GM18507 (cell line): ENCODE results near the gene HLA-DQB1.
"Not testable (repeated sequence)": the region's sequence is repeated elsewhere in the genome, so short reads cannot be mapped to it uniquely, and the experiment has no call there.

ENCODE experiments used
- DNase-seq: peaks from one replicate; pipeline ENCODE4 v3.0.0; 2011; ENCODE audit warnings: low read depth; ENCODE audit not compliant: insufficient read length; ENCODE audit errors: extremely low spot score
- FAIRE-seq: peaks from 2 replicates; lab custom pipeline; 2011; peaks lifted over from hg19 to GRCh38; lab: Jason Lieb, UNC

Gene HLA-DQB1

DNA sequence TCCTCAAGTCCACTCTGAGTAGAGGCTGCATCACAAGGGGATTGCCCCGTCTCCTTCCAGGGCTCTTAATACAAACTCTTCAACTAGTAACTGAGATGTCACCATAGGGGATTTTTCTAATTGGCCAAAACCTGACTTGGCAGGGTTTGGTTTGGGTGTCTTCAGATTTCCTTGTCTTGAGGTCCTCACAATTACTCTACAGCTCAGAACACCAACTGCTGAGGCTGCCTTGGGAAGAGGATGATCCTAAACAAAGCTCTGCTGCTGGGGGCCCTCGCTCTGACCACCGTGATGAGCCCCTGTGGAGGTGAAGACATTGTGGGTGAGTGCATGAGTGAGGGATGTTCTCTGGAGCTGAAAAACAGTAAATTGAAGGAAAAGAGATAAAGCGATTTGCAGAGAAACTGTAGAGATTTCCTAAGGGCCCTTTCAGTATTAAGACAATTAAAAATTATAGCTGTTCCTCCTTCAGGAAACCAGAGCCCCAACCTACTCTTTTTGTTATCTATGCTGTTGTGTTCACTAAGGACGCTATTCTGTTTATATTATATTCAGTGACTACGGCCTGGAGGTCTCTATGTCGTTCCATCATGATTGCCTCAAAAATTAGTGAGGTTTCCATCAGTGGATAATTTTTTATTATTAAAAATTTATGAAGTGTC, 29.1 kb downstream of the HLA-DQB1 start, which contains the start of gene HLA-DQA1:
TSS of gene HLA-DQA1 (plus strand) at position 188 of the 662 bp plus-strand sequence. CDS start at position 241, 53 bp downstream.
- peak; percentile 96 for FAIRE-seq
- peak; percentile 26 for DNase-seq

DNA sequence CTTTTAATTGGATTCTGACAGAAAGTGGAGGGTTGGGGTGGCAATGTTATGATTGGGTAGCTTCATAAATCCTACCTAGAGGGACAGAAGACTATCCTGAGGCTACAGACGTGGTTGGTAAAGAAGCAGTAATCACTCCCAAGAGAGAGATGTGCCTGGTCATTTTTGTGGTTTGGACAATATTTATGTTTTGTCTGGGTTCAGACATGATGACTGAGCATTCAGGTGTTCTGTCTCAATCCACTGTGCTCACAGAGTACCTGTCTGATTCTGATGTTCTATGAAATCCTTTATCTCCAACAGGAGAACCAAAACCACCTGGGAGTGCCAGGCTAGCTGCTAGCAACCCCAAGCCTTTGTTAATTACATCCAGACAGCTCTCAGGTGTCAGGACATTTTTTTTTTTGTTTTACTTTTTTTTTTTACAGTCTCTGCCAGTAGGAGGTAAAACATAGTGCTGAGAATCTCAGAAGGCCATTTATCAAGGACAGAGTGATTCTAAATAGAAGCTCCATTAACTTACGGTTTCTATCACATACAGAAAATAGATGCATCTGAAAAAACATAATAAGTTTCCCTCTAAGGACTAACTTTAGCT, 30.8 kb downstream of the HLA-DQB1 start:
- peak; percentile 73 for FAIRE-seq

DNA sequence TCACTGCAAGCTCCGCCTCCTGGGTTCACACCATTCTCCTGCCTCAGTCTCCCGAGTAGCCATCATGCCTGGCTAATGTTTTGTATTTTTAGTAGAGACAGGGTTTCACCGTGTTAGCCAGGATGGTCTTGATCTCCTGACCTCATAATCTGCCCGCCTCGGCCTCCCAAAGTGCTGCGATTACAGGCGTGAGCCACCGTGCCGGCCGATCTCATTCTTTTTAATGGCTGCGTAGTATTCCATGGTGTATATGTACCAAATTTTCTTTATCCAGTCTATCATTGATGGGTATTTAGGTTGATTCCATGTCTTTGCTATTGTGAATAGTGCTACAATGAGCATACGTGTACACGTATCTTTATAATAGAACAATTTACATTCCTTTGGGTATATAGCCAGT, 36.7 kb downstream of the HLA-DQB1 start:
- FAIRE-seq, DNase-seq: not testable (repeated sequence)

More for the DNA sequence above, 30.8 kb downstream of the HLA-DQB1 start:
- no peak for DNase-seq

DNA sequence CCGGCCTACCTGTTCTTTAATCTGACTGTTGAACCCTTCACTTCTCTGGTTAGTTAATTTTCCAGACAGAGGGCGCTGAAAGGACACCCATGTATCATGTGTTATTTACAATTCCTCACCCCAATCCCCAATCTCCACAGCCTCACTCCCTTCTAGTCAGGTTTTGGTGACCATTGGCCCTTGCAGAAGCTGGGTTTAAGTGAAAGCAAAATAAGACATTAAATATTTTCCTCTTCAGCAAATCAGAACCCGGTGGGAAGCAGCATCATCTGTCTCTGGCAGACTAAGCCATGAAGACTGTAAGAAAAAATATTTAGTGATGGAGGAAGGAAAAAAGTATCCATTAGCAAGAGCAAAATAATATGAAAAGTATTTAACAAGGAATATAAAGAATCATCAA, 38.6 kb downstream of the HLA-DQB1 start:
- FAIRE-seq (peak; percentile 26), DNase-seq (no peak)

DNA sequence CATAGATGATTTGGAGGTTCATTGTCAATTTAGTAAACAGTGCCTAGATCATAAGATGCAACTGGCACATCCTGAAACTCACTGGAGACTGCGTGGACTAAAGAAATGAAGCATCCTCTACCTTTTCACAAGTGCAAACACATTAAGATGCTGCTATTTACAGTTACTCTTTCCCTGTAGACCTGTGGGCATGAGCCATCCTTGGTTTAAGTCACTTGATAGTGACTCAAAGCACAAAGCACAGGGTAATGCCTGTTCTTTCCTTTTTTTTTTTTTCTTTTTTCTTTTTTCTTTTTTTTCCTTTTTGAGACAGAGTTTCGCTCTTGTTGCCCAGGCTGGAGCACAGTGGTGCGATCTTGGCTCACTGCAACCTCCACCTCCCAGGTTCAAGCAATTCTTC, 39.2 kb downstream of the HLA-DQB1 start:
- FAIRE-seq: no peak
- DNase-seq: no peak

DNA sequence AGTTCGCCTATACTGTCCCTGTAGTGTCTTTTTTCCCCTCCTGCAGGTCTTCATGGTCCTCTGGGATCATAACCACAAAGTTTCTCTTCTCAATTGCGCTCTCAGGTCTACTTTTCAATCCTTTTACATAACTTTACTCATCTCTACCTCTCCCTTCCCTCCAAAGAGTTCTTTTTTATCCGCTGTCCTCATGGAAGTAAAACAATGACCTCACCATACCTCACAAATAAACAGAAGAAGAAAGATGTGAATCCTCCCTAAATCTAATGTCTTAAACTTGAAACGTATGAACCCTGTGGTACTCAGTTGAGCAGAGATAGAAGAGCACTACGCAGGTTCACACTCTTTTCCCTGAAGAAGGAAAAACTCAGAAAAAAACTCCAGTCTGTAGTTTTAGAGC, 41.3 kb downstream of the HLA-DQB1 start:
- DNase-seq (no peak), FAIRE-seq (peak; percentile 76)

DNA sequence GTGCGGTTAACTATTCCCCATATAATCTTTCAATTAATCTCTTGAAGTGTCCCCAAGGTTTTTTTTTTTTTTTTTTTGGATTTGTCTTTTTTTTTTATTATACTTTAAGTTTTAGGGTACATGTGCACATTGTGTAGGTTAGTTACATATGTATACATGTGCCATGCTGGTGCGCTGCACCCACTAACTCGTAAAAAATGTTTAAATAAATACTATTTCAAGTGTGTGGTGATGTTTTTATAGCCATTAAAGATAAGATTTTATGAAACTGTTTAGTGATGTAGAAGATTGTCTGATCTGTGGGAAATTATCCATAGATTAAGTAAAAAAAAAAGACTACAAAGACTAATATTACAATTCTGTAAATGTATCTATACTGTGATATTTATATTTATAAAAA, 41.9 kb downstream of the HLA-DQB1 start:
- no peak for FAIRE-seq

DNA sequence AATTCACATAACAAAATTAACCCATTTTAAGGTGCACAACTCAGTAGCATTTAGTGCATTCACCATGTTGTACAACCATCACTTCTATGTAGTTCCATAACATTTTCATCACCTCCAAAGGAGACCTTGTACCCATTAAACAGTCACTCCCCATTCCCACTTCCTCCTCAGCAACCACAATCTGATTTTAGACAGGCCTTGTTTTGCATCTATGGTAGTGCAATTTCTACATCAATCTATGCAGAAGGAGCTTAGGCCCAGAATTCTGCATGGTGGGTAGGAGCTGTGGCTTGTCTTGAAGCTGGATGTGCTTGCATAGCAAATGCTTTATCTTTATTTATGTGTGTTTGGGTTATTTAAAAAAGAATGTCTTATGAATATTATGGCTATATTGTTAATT, 42.8 kb downstream of the HLA-DQB1 start:
- FAIRE-seq (peak; percentile 85), DNase-seq (no peak)

More for the DNA sequence above, 41.9 kb downstream of the HLA-DQB1 start:
- no peak for DNase-seq

DNA sequence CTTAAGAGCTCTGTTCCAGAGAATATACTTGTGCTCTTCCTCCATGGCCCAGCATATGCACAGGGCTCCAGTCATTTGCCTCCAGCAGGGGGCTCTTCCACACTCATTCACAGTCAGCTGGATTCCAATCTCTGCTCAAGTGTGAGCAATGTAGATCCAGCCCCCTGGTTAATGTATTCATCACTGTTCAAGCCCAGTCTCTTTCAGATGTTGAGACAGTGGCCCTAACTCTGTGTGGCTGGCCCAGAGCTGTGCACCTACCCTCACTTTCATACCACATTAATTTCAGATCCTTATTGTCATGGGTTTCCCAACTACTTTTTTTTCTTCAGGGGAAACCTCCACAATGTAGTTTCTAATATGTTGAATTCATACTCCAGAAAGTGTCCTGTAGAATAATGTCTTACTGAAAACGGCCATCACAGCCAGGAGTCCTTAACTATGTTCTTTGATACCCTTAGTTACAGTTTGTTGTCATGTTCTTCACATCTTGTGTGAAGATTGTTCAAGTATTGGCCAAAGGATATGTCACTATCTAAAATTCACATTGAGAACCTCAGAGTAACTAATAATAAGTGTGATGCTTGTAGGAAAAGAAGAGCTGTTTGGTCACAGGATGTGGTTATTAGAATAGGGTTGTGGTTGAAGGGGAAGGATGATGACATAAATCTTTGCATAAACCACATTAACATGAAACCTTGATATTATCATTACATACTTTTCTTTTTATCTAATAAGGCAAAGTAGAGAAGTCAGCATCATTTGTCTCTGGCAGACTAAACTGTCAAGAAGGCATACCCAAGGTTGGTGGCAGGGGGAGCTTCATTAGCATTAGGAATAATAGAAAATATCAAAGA, 43.7 kb downstream of the HLA-DQB1 start:
- FAIRE-seq (peak; percentile 98), DNase-seq (peak; percentile 20)

DNA sequence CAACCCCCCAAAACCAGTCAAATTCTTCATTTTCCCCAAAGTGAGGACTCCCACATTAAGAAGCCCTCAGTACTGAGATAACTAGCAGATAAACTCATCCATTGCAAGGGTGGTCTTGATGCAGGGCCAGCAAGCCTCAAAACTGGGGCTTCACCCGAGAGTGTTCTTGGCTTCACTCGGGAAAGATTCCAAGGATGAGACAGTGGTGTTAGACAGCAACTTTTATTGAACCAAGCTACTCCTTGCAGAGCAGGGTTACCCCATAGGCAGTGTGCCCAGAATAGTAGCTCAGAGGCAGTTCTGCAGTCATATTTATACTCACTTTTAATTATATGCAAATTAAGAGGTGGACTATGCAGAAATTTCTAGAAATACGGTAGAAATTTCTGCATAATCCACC, 45.1 kb downstream of the HLA-DQB1 start:
- DNase-seq (no peak), FAIRE-seq (no peak)

DNA sequence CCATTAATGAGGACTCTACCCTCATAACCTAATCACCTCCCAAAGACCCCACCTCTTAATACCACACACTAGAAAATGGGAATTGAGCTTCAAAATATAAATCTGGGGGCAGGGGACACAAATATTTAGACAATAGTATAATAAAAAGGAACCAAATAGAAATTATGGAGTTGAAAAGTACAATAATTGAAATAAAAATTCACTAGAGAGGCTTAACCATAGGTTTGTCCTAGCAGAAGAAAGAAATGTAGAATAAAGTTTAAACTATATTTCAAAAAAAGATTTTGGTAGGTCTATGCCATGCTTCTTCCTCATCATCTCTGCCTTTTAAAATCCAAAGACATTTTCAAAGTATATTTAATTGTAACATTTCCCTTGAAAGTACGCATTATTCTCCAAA, 48.7 kb downstream of the HLA-DQB1 start:
- DNase-seq: no peak
- FAIRE-seq: no peak

DNA sequence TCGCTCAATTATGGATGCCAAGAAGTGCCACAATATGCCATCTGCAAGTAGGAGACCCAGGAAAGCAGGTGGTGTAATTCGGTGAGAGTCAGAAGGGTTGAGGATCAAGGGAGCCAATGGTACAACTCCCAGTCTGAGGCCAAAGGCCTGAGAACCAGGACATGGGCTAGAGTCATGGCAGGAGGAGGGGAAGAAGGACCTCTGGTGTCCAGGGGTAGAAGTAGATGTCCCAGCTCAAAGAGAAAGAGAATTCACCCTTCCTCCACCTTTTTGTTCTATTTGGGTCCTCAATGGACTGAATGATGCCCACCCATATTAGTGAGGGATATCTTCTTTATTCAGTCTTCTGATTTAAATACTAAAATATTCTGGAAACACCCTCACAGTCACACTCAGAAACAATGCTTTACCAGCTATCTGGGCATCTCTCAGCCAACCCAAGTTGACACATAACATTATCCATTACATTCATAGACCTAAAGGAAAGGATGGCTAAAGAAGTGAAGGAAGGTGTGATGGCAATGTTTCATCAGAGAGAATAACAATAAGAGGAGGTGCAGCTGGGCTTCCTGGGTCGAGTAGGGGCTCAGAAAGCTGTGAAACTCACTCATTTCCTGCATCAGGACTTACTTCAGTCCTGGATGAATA, 50.4 kb downstream of the HLA-DQB1 start:
- DNase-seq (no peak), FAIRE-seq (no peak)

DNA sequence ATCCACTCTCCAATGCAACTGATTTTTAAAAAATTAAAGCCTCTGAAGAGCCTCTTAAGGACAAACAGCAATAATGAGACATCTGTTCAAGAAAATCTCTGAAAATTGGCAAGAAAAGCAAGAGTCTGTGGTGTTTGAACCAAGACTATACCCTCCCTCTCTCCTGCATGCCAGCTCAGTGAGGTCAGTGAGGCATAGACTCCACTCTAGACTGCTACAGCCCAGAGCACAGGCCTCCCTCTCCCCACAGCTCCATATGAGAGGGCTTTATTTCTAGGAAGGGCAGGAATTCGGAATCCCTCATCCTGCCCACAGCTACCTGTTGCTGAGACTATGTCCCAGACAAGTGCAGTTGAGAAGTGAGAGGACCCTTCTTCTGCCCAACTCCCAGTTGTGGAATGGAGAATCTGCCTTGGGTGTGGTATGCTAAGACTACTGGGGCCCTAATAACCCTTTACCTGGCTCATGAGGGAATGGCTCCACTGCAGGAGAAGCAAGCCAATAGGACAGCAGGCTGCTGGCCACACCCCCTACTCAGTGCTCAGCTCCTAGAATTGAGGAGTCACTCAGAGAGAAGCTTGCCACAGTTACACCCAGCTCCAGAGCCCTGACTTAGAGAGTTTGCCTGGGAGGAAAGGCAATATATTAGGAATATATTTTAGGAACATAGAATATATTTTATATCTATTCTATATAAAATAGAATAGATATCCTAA, 51.9 kb downstream of the HLA-DQB1 start:
- FAIRE-seq: no peak
- no peak for DNase-seq

DNA sequence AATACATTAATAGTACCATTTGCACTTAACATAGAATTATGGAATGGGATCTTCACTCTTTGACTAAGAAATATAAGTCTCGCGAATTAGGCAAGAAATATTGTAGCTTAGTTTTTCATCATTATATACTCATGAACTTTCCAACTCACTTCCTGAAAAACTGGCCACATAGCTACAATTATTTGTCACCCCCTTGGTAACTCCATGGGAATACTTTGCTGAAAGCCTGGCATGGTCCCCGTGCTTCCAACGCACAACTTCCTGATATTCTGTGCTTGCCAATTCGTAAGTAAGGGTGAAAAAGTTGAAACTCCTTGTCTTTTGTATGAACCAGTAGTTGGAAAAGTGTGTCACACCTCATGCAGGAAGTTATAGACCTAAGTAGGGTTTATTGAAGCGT, 53.0 kb downstream of the HLA-DQB1 start:
- no peak for DNase-seq
- FAIRE-seq: no peak

DNA sequence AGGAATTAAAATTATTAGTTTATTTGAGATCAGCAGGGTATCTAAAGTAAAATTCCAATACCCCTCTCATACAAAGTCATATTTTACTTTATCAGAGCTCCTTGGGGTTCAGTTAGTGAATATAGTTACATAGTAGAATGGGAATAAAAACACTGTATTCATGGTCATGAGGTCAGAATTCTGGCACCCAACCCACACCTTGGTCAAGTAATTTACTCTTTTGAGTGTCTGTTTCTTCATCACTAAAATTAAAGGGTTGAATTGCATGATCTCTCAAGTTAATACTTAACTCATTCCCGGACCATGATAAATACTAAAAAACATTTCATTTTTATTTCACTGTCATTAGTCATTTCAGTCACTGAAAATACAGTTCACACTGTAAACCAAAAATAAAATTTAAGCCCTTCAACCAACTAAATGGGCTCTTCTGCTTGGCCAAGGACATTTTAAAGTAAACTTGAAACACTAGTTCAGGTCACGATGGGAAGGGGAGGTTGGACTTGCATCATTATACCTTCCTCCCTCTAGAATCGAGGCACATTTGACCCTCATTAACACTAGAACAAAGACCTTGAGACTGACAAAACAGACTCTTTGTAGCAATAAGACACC, 55.7 kb downstream of the HLA-DQB1 start:
- no peak for FAIRE-seq

DNA sequence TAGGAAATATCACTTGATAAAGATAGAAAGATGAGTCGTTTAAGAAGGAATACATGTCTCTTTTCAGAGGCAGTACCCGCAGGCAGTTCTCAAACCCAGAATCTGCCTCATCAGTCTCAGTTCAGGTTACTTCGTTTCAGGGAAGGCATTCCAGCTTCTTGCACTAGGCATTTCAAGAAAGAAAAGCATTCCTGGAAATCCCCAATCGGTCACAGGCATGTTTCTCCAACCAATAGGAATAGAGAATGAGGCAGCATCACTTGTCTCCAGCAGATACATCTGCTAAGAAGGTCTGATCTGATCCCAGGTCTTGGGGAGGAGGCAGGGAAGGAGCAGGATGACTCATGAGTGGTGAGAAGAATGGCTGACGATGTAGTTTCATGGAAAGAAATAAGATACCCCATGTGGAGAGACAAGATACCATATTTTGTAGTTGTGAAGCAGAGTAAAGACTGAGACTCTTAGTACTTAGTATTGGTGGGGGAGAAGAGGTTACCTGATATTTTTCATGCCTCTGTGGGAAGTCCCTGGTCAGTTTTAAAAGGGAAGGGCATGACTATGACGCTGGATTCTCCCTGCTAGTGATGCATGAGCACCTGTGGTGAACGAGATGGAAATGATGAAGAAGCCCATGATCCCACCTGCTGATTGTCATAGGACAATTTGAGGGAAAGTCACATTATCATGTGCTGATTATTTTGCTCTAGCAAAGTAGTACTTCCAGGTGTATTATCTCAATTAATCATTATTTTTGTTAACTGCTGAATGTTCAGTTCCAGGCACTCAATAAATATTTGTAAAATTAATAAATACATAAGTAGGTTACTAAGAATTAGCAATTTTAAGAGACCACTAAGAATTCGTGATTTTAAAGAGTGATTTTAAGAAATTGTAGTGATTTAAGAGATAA, 56.5 kb downstream of the HLA-DQB1 start:
- DNase-seq (no peak), FAIRE-seq (peak; percentile 99)

More for the DNA sequence above, 55.7 kb downstream of the HLA-DQB1 start:
- DNase-seq: no peak
